Amniotic epithelial cell (primary cell): ENCODE data around the gene CBLN1.
"Not testable (repeated sequence)": the region's sequence is repeated elsewhere in the genome, so short reads cannot be mapped to it uniquely, and the experiment has no call there.

Source experiments
- DNase-seq: peaks from one replicate; pipeline ENCODE4 v3.0.0-alpha.2; 2010; ENCODE audit warnings: low read depth

Gene CBLN1

DNA sequence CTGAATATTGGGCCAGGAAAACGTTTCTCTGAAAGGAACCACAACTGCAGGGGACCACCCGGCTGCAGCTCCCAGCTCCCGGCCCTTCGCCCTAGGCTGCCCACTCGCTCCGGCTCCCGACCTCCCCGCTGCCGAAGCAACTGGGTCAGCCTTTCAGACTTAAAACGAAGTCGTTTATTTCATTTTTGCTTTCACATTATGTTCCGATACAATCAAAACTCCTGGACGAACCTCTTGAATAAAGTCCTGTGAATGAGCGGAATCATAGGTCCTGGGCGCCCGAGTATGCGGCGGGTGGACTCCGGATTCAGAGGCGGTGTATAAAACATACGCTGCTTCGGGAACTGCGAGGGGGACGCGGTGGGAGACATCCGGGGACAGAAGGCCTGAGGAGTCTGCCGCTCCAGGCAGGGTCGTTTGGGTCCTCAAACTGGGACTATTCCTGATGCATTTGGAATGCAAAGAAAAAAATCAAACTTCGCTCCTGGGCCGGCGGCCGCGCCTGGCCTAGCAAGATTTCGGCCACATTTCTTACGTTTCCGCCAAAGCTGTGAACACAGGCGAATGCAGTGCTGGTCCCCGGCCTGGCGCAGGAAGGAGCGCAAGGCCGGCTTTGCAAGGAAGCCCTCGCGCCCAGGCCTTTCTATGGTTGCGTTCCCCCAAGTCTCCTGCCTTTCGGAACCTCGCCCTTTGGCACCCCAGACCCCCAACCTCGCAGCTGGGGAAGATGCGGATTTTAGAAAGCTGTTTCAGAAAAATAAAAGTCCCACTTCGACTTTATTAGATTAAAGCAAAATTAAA is 3.7 kb downstream of the CBLN1 start:
- no peak for DNase-seq

- no peak for DNase-seq
These were observed 4.3 kb downstream of the CBLN1 start for GRCh38 chr16:49277386-49277742.

DNA sequence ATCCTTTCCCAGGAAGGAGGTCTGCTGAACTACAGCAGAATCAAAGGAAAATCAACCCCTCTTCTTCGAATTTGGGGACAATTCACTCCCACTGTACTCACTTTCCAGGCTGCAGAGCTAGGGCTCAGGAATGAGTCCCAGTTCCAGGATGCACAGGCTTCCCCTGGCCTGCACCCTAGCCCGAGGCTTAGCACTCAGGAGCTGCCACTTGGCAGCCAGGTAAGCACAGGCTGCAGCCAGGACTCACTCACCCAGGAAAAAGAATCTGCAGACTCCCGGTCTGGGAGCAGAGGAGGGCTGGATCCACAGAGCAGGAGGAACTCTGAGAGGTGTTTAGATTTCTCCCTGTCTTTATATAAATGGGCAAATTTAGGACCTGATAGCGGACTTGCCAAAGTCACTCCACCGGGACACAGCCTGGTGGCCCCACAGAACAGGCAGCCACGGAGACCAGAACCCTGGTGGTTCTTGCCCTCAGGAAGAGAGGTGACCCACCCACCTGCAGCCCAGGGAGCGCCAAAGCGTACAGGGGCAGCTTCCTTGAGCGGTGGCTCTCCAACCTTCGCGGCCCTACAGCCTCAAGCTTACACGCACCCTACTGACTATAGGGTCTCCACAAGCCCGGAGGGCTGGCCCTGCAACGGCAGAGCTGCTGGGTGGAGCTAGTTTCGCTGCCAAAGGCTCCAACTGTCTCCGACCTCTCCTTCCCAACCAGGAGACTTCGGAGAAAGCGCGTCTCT is 4.8 kb downstream of the CBLN1 start:
- no peak for DNase-seq

DNA sequence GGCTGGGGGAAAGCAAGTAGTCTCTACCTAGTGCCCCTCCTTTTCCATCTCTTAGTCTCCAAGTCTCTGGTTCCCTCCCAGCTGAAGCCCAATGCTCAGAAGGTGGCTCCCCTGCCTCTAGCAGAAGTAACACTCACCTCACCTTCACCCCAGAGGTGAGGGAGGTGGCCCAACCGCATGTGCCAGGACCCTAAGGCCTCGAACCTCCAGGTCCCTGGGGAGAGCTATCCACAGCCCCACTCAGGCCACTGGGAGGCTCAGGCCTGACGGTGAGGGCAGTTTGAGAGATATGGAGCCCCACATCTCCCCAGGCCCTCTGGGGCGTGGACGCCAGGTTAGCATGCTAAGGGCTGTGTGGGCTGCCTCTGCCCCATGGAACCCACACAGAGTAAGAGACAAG is 5.8 kb downstream of the CBLN1 start:
- no peak for DNase-seq

- no peak for DNase-seq
These were observed 6.4 kb downstream of the CBLN1 start for GRCh38 chr16:49275050-49275730.

- DNase-seq, result no peak
These were observed 7.0 kb downstream of the CBLN1 start for GRCh38 chr16:49274591-49274990.

DNA sequence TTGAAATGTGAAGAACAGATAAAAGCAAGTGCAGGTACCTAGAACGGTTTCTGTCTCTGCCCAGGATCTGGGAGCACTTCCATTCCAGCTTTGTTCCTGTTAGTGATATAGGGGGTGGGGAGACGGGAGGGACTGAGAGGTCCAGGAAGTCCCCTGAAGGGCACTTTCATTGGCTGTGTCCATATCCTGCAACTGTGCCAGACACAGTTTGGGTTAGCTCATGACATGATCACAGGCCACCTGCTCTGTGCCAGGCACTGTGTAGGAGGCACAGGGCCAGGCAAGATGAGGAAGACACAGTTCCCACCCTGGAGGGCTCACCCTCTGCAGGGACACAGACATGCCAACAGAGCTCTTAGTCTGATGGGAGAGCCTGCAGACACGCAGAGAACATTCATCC is 7.9 kb downstream of the CBLN1 start:
- no peak for DNase-seq

DNA sequence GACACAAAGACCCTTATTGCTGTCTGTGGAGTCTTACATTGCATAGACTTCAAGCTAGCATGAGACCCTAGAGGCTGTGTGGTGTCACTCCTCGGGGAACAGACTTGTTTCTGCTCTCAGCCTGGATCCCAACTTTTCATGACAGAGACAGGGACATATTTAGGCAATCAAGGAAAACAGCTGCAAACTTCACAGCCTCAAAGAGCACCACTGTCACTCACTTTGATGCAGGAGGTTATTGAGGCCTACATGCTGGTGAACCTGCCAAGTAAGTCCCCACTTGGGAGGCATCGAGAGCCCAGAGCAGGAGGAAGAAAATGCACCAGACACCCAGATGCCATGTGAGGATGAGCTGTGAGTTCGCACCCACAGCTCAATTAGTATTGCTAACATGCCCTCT is 10.3 kb downstream of the CBLN1 start:
- DNase-seq, result no peak

DNA sequence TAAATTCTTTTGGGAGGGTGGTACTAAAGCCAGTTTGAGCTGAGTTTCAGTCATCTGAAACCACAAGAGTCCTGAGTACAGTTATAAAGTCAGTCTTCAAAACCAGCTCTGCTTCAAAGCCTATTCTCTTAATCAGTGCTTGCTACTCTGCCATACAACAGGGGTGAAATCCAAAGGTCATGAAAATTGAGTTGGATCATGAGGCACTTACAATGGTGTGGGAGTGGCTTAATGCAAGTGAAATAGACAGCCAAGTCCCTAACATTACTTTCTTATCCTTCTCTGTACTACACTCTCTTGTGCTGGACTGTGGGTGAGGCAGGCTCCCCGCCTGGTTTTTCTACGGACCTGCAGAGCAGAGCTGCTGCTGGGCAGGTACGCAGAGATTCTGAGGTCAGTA is 12.4 kb downstream of the CBLN1 start:
- no peak for DNase-seq

DNA sequence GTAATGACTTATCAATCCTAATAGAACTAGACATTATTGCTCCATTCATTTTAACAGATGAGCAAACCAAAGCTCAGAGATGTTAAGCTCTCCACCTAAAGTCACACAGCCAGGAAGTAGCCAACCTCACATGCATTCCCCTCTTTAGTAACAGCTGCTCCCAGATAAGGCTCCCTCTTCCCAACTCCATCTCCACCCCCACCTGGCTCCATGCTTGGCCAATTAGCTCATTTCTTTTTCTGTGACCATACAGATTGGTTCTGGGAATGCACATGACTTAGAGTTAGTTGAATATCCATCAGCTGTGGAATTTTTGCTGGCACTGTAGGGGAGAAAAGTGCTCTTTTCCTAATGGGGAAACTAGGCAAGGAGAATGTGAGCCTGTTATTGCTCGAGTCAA is 13.0 kb downstream of the CBLN1 start:
- DNase-seq, result no peak

- no peak for DNase-seq
These were observed 19.1 kb downstream of the CBLN1 start for GRCh38 chr16:49262501-49262900.

DNA sequence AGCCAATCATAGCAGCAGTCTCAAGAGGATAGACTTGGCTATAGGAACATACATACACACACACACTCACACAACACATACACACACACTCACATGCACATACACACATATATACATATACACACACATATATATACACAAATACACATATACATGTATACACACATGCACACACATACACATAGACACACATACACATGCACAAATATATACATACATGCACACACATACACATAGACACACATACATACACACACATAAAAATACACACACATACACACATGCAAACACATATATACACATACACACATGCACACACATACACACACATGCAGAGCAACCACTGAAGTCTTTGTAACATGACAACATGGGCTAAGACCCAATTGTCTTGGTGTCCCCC is 19.7 kb downstream of the CBLN1 start:
- DNase-seq, result no peak

- DNase-seq, result no peak
These were observed 20.6 kb downstream of the CBLN1 start for GRCh38 chr16:49260956-49261530.

- DNase-seq, result no peak
These were observed 21.4 kb downstream of the CBLN1 start for GRCh38 chr16:49260253-49260652.

- no peak for DNase-seq
These were observed 22.3 kb downstream of the CBLN1 start for GRCh38 chr16:49259330-49259729.

DNA sequence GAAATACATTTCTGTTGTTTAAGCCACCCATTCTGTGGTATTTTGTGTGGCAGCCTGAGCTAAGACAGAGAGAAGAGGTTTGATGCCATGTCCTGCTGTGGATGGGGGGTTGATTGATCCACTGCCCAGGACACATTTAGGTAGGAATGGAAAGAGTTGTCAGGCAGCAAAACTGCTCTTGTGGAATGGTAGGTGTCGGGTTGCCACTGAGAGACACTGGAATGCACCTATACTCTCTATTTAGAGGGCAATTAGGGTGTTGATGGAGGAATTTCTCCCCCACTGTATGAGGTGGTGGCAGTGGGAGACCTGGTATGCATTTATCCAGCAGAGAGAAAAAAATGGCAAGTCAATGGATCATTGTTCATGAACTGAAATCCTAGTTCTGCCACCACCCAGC is 30.9 kb downstream of the CBLN1 start:
- DNase-seq, result no peak

DNA sequence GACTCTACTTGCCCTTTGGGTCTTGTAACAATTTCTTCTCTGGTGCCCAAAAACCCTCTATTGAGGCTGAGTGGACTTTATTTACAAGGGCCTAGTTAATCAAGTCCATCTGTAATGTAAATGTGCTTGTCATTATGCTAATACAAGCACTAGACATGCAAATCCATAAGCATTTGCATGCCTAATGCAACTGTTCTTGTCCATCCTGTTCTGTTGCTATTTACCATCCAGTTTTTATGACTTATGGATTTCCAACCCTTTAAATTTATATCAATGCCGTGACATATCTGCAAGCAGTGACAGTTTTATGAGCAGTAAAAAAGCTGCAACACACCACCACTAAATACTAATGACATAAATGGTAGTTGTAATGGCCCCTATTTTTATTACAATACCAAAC is 33.4 kb downstream of the CBLN1 start:
- no peak for DNase-seq

- DNase-seq, result no peak
These were observed 45.4 kb downstream of the CBLN1 start for GRCh38 chr16:49236216-49236615.

DNA sequence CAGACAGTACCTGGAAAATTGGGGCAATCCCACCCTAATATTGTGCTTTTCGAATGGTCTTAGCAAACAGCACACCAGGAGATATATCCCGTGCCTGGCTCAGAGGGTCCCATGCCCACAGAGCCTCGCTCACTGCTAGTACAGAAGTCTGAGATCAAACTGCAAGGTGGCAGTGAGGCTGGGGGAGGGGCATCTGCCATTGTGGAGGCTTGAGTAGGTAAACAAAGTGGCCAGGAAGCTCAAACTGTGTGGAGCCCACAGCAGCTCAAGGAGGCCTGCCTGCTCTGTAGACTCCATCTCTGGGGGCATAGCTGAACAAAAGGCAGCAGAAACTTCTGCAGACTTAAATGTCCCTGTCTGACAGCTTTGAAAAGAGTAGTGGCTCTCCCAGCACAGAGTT is 53.3 kb downstream of the CBLN1 start:
- not testable (repeated sequence) for DNase-seq
